ENCODE data around the gene CABCOCO1. TPM values are rescaled to one million over a fixed set of nuclear protein-coding genes. Genes with fewer than 3 reads are reported as not detected.

CABCOCO1 gene
- total RNA-seq, 1 donor from 2014 or later, result 0.19 TPM

- no peaks in the 10 kb centered on the region for H3K9me3 Mint-ChIP-seq (ENCODE audit: unreplicated experiment)
- no peak for DNase-seq (ENCODE audit: extremely low spot score, unreplicated experiment)
- no peak for TF ChIP-seq CTCF (IDR thresholded peaks at IDR 0.05)
- H3K27ac Mint-ChIP-seq (ENCODE audit: unreplicated experiment), result no peak overlapping the region
- H3K36me3 Mint-ChIP-seq (ENCODE audit: unreplicated experiment), result no peaks in the 10 kb centered on the region
- no peaks in the 10 kb centered on the region for H3K27me3 Mint-ChIP-seq (ENCODE audit: unreplicated experiment)
- no peak overlapping the region for H3K4me3 Mint-ChIP-seq (ENCODE audit: unreplicated experiment)
- H3K4me1 Mint-ChIP-seq (ENCODE audit: unreplicated experiment), result peaks cover 33% of the 10 kb centered on the region
These were observed 44.3 kb upstream of the CABCOCO1 start for GRCh38 chr10:61618388-61618961.

GRCh38 chr10:61620506-61620905 is 42.2 kb upstream of the CABCOCO1 start:
- Mint-ChIP-seq H3K27ac (ENCODE audit: unreplicated experiment) (no peak overlapping the region), H3K9me3 (ENCODE audit: unreplicated experiment) (no peaks in the 10 kb centered on the region), H3K4me1 (ENCODE audit: unreplicated experiment) (peaks cover 39% of the 10 kb centered on the region), H3K4me3 (ENCODE audit: unreplicated experiment) (no peak overlapping the region), H3K36me3 (ENCODE audit: unreplicated experiment) (no peaks in the 10 kb centered on the region), H3K27me3 (ENCODE audit: unreplicated experiment) (no peaks in the 10 kb centered on the region)
- no peak for TF ChIP-seq CTCF (IDR thresholded peaks at IDR 0.05)
- DNase-seq (ENCODE audit: extremely low spot score, unreplicated experiment), result no peak

DNA sequence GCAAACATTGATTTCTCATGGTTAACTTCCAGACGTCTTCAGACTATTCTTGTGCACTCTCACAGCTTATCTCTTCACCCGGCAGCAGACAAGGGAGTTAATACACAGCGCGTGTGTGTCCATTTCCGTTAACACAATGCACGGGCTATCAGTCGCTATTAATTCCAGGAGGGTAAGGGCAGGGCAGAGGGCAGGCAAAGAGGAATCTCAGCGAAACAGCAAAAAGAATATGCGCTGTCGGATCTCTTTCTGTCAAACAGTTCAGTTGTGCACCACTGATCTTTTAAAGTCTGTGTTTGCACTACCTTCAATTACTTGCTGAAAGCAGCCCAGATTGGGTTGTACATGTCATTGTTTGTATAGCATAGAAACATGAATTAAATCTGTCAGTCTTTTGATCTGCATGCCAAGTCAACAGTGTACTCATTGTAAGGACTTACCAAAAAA is 41.1 kb upstream of the CABCOCO1 start:
- no peak for DNase-seq (ENCODE audit: extremely low spot score, unreplicated experiment)
- H3K4me1 Mint-ChIP-seq (ENCODE audit: unreplicated experiment), result peaks cover 42% of the 10 kb centered on the region
- H3K9me3 Mint-ChIP-seq (ENCODE audit: unreplicated experiment), result no peaks in the 10 kb centered on the region
- H3K36me3 Mint-ChIP-seq (ENCODE audit: unreplicated experiment), result no peaks in the 10 kb centered on the region
- H3K27ac Mint-ChIP-seq (ENCODE audit: unreplicated experiment), result no peak overlapping the region
- no peaks in the 10 kb centered on the region for H3K27me3 Mint-ChIP-seq (ENCODE audit: unreplicated experiment)
- TF ChIP-seq CTCF (IDR thresholded peaks at IDR 0.05), result no peak
- H3K4me3 Mint-ChIP-seq (ENCODE audit: unreplicated experiment), result peak overlapping the region; percentile 19

DNA sequence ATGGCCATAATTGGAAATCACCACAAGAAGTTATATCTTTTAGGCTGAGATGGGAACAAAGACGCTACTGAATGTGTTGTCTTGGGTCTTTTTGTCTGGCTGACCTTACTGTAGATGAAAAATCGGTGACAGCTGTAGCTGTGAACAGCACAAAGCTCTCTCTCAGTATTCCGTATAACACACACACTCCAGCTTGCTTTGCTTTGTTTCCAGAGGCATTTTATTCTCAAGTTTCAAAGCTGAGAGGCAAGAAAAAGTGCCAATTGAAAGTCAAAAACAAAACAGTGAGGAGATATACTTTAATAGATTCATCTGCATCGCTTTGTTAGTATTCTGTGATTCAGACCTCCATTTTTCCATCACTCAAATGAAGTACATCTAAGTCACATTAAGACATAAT is 39.6 kb upstream of the CABCOCO1 start:
- no peak for DNase-seq (ENCODE audit: extremely low spot score, unreplicated experiment)
- no peak for TF ChIP-seq CTCF (IDR thresholded peaks at IDR 0.05)
- no peaks in the 10 kb centered on the region for H3K27me3 Mint-ChIP-seq (ENCODE audit: unreplicated experiment)
- H3K27ac Mint-ChIP-seq (ENCODE audit: unreplicated experiment), result peak overlapping the region; percentile 90
- peak overlapping the region; percentile 51 for H3K4me3 Mint-ChIP-seq (ENCODE audit: unreplicated experiment)
- no peaks in the 10 kb centered on the region for H3K36me3 Mint-ChIP-seq (ENCODE audit: unreplicated experiment)
- no peaks in the 10 kb centered on the region for H3K9me3 Mint-ChIP-seq (ENCODE audit: unreplicated experiment)
- peaks cover 55% of the 10 kb centered on the region for H3K4me1 Mint-ChIP-seq (ENCODE audit: unreplicated experiment)

DNA sequence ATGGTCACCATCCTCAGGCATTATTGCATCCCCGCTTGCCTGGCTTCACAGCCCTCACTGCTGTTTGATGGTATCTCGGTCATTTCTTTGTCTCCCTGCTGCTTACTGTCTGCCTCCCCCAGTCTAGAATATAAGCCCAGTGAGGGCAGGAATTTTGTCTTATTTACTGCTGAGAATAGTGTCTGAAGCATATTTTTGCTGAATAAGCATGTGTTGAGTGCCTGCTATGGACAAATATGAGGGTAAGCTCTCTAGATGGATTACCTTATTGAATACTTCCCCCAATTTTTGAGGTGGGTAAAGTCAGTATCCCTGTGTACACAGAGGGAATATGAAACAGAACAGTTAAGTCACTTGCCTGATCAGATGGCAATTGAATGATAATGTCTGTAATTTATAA is 36.5 kb upstream of the CABCOCO1 start:
- peaks cover 70% of the 10 kb centered on the region for H3K4me1 Mint-ChIP-seq (ENCODE audit: unreplicated experiment)
- DNase-seq (ENCODE audit: extremely low spot score, unreplicated experiment), result no peak
- no peaks in the 10 kb centered on the region for H3K36me3 Mint-ChIP-seq (ENCODE audit: unreplicated experiment)
- no peaks in the 10 kb centered on the region for H3K27me3 Mint-ChIP-seq (ENCODE audit: unreplicated experiment)
- H3K27ac Mint-ChIP-seq (ENCODE audit: unreplicated experiment), result no peak overlapping the region
- H3K9me3 Mint-ChIP-seq (ENCODE audit: unreplicated experiment), result no peaks in the 10 kb centered on the region
- H3K4me3 Mint-ChIP-seq (ENCODE audit: unreplicated experiment), result no peak overlapping the region
- no peak for TF ChIP-seq CTCF (IDR thresholded peaks at IDR 0.05)
